Osteoblast (primary cell): ENCODE data around the gene MYL4. TPM values are rescaled to one million over a fixed set of nuclear protein-coding genes. Genes with fewer than 3 reads are reported as not detected.

Experiments
- DNase-seq: peaks from one replicate; pipeline ENCODE4 v3.0.0; 2011; ENCODE audit warnings: low spot score, mixed read lengths; ENCODE audit not compliant: insufficient read length; ENCODE audit errors: missing footprints
- H2AFZ ChIP-seq: 2 replicates; pipeline ENCODE4 v1.6.0; 2011; ENCODE audit warnings: mild to moderate bottlenecking, low read length
- H3K27ac ChIP-seq: 2 replicates; pipeline ENCODE4 v1.5.1; 2011; ENCODE audit warnings: mild to moderate bottlenecking, low read depth, low read length, moderate library complexity
- H3K27me3 ChIP-seq: 2 replicates; pipeline ENCODE4 v1.6.0; 2012; ENCODE audit warnings: mild to moderate bottlenecking, control low read depth, inconsistent platforms, low read length, moderate library complexity; ENCODE audit not compliant: insufficient read depth
- H3K36me3 ChIP-seq: 2 replicates; pipeline ENCODE4 v1.5.1; 2011; ENCODE audit warnings: mild to moderate bottlenecking, low read length, control low read depth, moderate library complexity; ENCODE audit not compliant: insufficient read depth
- H3K4me1 ChIP-seq: 2 replicates; pipeline ENCODE4 v1.5.1; 2011; ENCODE audit warnings: mild to moderate bottlenecking, low read length, control low read depth, moderate library complexity; ENCODE audit not compliant: insufficient read depth
- H3K4me2 ChIP-seq: 2 replicates; pipeline ENCODE4 v1.6.0; 2011; ENCODE audit warnings: mild to moderate bottlenecking, low read length; ENCODE audit not compliant: insufficient read depth
- H3K4me3 ChIP-seq: fragments of 200-600 bp; sonication (generic); 3 replicates; pipeline ENCODE4 v1.5.1; 2012; ENCODE audit warnings: mild to moderate bottlenecking, low read length, inconsistent platforms; ENCODE audit not compliant: insufficient read depth
- H3K79me2 ChIP-seq: 2 replicates; pipeline ENCODE4 v1.6.0; 2012; ENCODE audit warnings: mild to moderate bottlenecking, low read length, control low read depth, inconsistent platforms; ENCODE audit not compliant: insufficient read depth
- H3K9me3 ChIP-seq: 2 replicates; pipeline ENCODE4 v1.5.1; 2011; ENCODE audit warnings: low read depth, low read length, control low read depth
- H4K20me1 ChIP-seq: 2 replicates; pipeline ENCODE4 v1.6.0; 2012; ENCODE audit warnings: mild to moderate bottlenecking, low read length, control low read depth; ENCODE audit not compliant: insufficient read depth
- total RNA-seq: library from RNA; depleted of rRNA; stranded (reverse); fragments of >200 nt; gene quantifications from 2 replicates; pipeline ENCODE4 v1.2.3, GENCODE V29; 2012
- TF ChIP-seq, protein P1 (sequence below): IDR thresholded peaks from 2 replicates; pipeline ENCODE4 v1.5.1; 2011; ENCODE audit warnings: mild to moderate bottlenecking, low read depth, low read length, moderate library complexity; ENCODE audit errors: extremely low read depth

Gene MYL4
- total RNA-seq, 1 donor, result 0.72 TPM

DNA sequence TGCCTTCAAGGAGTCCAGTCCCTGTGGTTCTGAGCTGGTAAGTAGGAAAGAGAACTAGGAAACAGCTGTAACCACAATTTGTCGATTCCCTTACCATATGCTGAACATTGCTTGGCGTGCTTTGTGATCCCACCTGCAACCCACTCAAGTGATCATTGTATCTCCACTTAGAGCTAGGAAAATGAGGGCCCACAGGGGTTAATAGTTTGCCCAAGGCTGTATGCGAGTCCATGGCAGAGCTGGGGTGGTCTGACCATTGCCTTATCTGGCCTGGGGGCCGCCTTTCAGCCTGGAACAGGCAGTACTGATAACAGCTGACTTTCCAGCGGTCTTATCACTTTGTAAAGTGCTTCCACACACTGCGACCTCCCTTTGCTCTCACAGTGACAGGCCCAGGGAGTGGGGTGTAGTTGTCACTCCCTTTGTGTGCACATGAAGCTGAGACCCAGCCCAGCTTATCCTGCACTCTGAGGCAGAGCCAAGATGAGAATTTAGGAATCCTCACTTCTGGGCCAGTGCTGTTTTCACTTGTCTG, 9.8 kb downstream of the MYL4 start:
- H3K79me2 ChIP-seq, result no peaks in the 10 kb centered on the region
- H3K4me1 ChIP-seq, result no peaks in the 10 kb centered on the region
- no peak for DNase-seq
- TF ChIP-seq, protein P1, sequence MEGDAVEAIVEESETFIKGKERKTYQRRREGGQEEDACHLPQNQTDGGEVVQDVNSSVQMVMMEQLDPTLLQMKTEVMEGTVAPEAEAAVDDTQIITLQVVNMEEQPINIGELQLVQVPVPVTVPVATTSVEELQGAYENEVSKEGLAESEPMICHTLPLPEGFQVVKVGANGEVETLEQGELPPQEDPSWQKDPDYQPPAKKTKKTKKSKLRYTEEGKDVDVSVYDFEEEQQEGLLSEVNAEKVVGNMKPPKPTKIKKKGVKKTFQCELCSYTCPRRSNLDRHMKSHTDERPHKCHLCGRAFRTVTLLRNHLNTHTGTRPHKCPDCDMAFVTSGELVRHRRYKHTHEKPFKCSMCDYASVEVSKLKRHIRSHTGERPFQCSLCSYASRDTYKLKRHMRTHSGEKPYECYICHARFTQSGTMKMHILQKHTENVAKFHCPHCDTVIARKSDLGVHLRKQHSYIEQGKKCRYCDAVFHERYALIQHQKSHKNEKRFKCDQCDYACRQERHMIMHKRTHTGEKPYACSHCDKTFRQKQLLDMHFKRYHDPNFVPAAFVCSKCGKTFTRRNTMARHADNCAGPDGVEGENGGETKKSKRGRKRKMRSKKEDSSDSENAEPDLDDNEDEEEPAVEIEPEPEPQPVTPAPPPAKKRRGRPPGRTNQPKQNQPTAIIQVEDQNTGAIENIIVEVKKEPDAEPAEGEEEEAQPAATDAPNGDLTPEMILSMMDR, result no peak
- no peaks in the 10 kb centered on the region for H3K36me3 ChIP-seq
- no peaks in the 10 kb centered on the region for H4K20me1 ChIP-seq
- H3K9me3 ChIP-seq, result no peaks in the 10 kb centered on the region
- no peak overlapping the region for H3K27ac ChIP-seq
- no peaks in the 10 kb centered on the region for H3K27me3 ChIP-seq
- no peak overlapping the region for H3K4me2 ChIP-seq
- H2AFZ ChIP-seq, result no peak overlapping the region
- H3K4me3 ChIP-seq, result no peak overlapping the region

DNA sequence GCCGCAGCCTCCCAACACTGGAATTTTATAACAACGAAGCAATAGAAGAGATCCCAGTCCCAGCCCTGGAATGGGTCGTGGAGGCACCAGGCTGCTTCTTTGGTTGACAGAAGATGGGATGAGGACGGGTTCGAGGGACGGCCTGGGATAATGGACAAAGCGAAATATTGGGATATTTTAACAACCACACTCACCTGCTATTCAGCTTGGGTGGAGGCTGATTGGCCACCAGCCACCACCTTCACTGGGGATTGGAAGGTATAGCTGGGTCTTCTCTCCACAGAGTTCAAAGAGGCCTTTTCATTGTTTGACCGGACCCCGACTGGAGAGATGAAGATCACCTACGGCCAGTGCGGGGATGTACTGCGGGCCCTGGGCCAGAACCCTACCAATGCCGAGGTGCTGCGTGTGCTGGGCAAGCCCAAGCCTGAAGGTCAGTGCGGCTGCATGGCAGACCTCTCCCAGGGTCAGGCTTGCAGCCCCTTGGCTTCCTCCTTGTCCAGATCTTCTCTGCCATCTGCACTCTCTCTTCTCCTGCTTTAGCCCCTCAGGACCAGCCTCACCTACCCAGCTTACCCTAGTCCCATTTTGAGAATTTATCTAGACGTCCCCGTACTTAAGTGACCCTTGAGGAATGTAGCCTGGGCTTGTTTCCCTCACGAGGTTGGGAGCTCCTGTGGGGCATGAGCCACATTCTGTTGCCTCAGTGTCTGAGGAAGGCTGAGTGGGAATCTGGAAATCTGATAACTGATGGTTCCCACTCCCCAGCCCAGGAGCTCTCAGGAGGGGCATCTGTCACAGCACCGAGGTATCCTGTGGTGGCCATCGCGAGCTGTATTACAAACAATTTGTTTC, 10.7 kb downstream of the MYL4 start:
- H3K4me3 ChIP-seq, result no peak overlapping the region
- no peak overlapping the region for H2AFZ ChIP-seq
- H3K4me2 ChIP-seq, result no peak overlapping the region

DNA sequence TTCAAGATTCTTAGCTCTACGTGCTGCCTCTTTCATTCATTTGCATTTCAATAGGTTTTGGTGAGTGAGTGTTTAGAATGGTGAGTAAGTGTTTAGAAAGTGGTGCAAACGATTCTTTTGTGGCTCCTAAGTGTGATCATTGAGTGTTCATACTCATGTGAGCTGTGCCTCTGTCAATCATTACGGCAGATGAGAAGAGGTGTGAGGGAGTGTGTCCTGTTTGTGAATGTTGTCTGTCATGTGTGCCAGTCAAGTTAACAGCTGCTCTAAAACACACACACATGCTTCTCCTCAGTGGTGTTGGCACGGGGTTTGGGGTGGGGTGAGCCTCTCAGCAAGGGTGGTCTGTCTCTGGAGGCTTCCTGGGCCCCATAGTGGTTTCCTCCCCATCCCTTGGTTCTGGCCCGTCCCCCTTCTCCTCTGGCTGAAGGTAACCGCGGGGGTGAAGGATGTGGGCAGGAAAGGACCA, 11.4 kb downstream of the MYL4 start:
- Histone ChIP-seq H4K20me1 (no peaks in the 10 kb centered on the region), H3K4me2 (no peak overlapping the region)

More for the DNA sequence above, 10.7 kb downstream of the MYL4 start:
- peaks cover 5% of the 10 kb centered on the region for H3K4me1 ChIP-seq
- no peaks in the 10 kb centered on the region for H3K9me3 ChIP-seq
- no peaks in the 10 kb centered on the region for H3K27me3 ChIP-seq
- no peaks in the 10 kb centered on the region for H3K79me2 ChIP-seq
- H3K36me3 ChIP-seq, result no peaks in the 10 kb centered on the region
- no peak overlapping the region for H3K27ac ChIP-seq
- no peaks in the 10 kb centered on the region for H4K20me1 ChIP-seq
- TF ChIP-seq, protein P1, result no peak
- no peak for DNase-seq

More for the DNA sequence above, 11.4 kb downstream of the MYL4 start:
- H3K9me3 ChIP-seq, result no peaks in the 10 kb centered on the region
- no peak for DNase-seq
- TF ChIP-seq, protein P1, result no peak
- peaks cover 12% of the 10 kb centered on the region for H3K4me1 ChIP-seq
- no peaks in the 10 kb centered on the region for H3K36me3 ChIP-seq
- H3K27ac ChIP-seq, result no peak overlapping the region
- no peak overlapping the region for H2AFZ ChIP-seq
- no peaks in the 10 kb centered on the region for H3K79me2 ChIP-seq
- H3K4me3 ChIP-seq, result no peak overlapping the region
- H3K27me3 ChIP-seq, result no peaks in the 10 kb centered on the region
